ENCODE data around the gene NCKAP5L. TPM values are rescaled to one million over a fixed set of nuclear protein-coding genes. Genes with fewer than 3 reads are reported as not detected.

NCKAP5L gene
- total and polyA plus RNA-seq, 3 donors from 2014 or later = 22.0 to 79.7 (median 63.5) TPM

GRCh38 chr12:49821373-49822287, 6.6 kb downstream of the NCKAP5L start:
- Histone ChIP-seq H3K9me3 (no peaks in the 10 kb centered on the region), H3K36me3 (ENCODE audit: low read depth, missing control alignments) (no peaks in the 10 kb centered on the region), H3K4me3 (no peak overlapping the region), H3K4me1 (peaks cover 46% of the 10 kb centered on the region), H3K27me3 (no peaks in the 10 kb centered on the region), H3K27ac (no peak overlapping the region)
- DNase-seq = no peak
- no peak for TF ChIP-seq CTCF (IDR thresholded peaks at IDR 0.05)
- no peak for TF ChIP-seq POLR2A (IDR thresholded peaks at IDR 0.05)
- intact Hi-C loops (cut with DNase I; ENCODE audit: low total_unique reads) = no loop called here
- WGBS, 2 donors = 58 to 71% methylated on average over 10 of the region's 10 CpGs

GRCh38 chr12:49819786-49820185, 8.4 kb downstream of the NCKAP5L start:
- DNase-seq = no peak
- H3K4me3 ChIP-seq = no peak overlapping the region
- H3K4me1 ChIP-seq = peaks cover 31% of the 10 kb centered on the region
- no peak overlapping the region for H3K27ac ChIP-seq
- intact Hi-C loops (cut with DNase I; ENCODE audit: low total_unique reads) = no loop called here
- no peak for TF ChIP-seq POLR2A (IDR thresholded peaks at IDR 0.05)
- no peak for TF ChIP-seq CTCF (IDR thresholded peaks at IDR 0.05)
- H3K36me3 ChIP-seq (ENCODE audit: low read depth, missing control alignments) = no peaks in the 10 kb centered on the region
- H3K27me3 ChIP-seq = no peaks in the 10 kb centered on the region
- 38 to 42% methylated on average over 2 of the region's 2 CpGs for WGBS, 2 donors
- H3K9me3 ChIP-seq = no peaks in the 10 kb centered on the region

- Histone ChIP-seq H3K4me1 (peaks cover 17% of the 10 kb centered on the region), H3K27me3 (no peaks in the 10 kb centered on the region), H3K9me3 (no peaks in the 10 kb centered on the region), H3K4me3 (no peak overlapping the region), H3K36me3 (ENCODE audit: low read depth, missing control alignments) (no peaks in the 10 kb centered on the region), H3K27ac (no peak overlapping the region)
- no peak for TF ChIP-seq CTCF (IDR thresholded peaks at IDR 0.05)
- no peak for TF ChIP-seq POLR2A (IDR thresholded peaks at IDR 0.05)
- no peak for DNase-seq
- WGBS, 2 donors = 84 to 85% methylated on average over 7 of the region's 7 CpGs
- intact Hi-C loops (cut with DNase I; ENCODE audit: low total_unique reads) = no loop called here
These were observed 9.8 kb downstream of the NCKAP5L start for GRCh38 chr12:49818241-49818895.

- Histone ChIP-seq H3K27me3 (no peaks in the 10 kb centered on the region), H3K9me3 (no peaks in the 10 kb centered on the region), H3K4me3 (no peak overlapping the region), H3K4me1 (peaks cover 39% of the 10 kb centered on the region), H3K27ac (no peak overlapping the region), H3K36me3 (ENCODE audit: low read depth, missing control alignments) (no peaks in the 10 kb centered on the region)
- DNase-seq = no peak
- 91 to 92% methylated on average over 1 of the region's 1 CpG for WGBS, 2 donors
- TF ChIP-seq CTCF (IDR thresholded peaks at IDR 0.05) = no peak
- intact Hi-C loops (cut with DNase I; ENCODE audit: low total_unique reads) = no loop called here
These were observed 15.1 kb downstream of the NCKAP5L start for GRCh38 chr12:49813131-49813530.

Data from testis (tissue), 3 donors.